ENCODE results near the gene TAS1R3. TPM values are rescaled to one million over a fixed set of nuclear protein-coding genes. Genes with fewer than 3 reads are reported as not detected.
A peak's percentile ranks its signal among the peaks of the same experiment; 100 is the strongest.

Gene TAS1R3
- total and polyA plus RNA-seq, 4 donors = 0.19 to 0.36 (median 0.33) TPM; not detected in 1

DNA sequence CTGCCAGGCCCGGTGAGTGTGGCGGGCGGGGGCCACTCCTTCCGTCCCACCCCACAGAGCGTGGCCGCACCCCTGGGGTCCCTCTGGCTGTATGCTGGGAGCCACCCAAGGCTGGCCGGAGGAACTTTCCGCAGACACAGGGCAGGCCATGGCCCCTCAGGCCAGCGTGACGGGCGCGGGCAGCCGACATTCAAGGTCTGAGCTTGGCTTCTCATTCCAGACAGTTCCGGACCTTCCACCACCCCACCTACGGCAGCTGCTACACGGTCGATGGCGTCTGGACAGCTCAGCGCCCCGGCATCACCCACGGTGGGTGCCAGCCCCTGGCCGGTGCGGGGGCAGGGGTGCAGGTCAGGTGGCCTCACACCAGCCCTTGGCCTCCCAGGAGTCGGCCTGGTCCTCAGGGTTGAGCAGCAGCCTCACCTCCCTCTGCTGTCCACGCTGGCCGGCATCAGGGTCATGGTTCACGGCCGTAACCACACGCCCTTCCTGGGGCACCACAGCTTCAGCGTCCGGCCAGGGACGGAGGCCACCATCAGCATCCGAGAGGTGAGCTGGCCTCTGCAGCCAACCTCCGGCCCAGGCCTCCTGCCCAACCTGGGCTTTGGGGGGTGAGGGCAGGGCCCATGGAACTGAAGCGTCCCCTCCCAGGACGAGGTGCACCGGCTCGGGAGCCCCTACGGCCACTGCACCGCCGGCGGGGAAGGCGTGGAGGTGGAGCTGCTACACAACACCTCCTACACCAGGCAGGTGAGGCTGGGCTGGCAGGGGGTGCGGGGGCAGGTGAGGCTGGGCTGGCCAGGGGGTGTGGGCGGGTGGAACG, 43.6 kb upstream of the TAS1R3 start:
- H3K9ac ChIP-seq (ENCODE audit: low read depth in 1 of 2, low read length in 2 of 2) = no peak overlapping the region
- H3K27me3 ChIP-seq (ENCODE audit: control insufficient read depth in 4 of 4, insufficient read depth in 4 of 4, low read length in 3 of 4) = no peaks in the 10 kb centered on the region
- DNase-seq (ENCODE audit: low spot score) = no peak
- no peaks in the 10 kb centered on the region for H3K36me3 ChIP-seq (ENCODE audit: control insufficient read depth in 4 of 4, insufficient read depth in 3 of 4, low read depth in 1 of 4, low read length in 3 of 4)
- H3K27ac ChIP-seq (ENCODE audit: low read depth in 1 of 2, low read length in 2 of 2) = no peak overlapping the region
- no peak overlapping the region for H3K4me3 ChIP-seq (ENCODE audit: low read depth in 1 of 3, low read length in 3 of 3)
- 83% methylated on average over 46 of the region's 46 CpGs for WGBS
- TF ChIP-seq NR2F2 (IDR thresholded peaks at IDR 0.05) (no peak), TAF1 (conservative IDR thresholded peaks at IDR 0.05) (no peak), EGR1 (IDR thresholded peaks at IDR 0.05; ENCODE audit: low read depth in 2 of 2) (no peak), YY1 (IDR thresholded peaks at IDR 0.05) (no peak), GABPA (IDR thresholded peaks at IDR 0.05 in 1 of 2, conservative IDR thresholded peaks at IDR 0.05 in 1 of 2) (no peak), JUND (IDR thresholded peaks at IDR 0.05) (no peak), ZBTB33 (IDR thresholded peaks at IDR 0.05) (no peak), HNF4G (IDR thresholded peaks at IDR 0.05) (no peak), FOXA1 (IDR thresholded peaks at IDR 0.05) (no peak)
- peaks cover 0 to 13% (median 7%) of the 10 kb centered on the region in 4 donors for H3K4me1 ChIP-seq (ENCODE audit: control insufficient read depth in 4 of 4, insufficient read depth in 4 of 4, low read length in 3 of 4)
- H3K9me3 ChIP-seq (ENCODE audit: control insufficient read depth in 4 of 4, low read length in 3 of 4) = no peaks in the 10 kb centered on the region

GRCh38 chr1:1290238-1290731, 40.8 kb upstream of the TAS1R3 start:
- Histone ChIP-seq H3K9ac (ENCODE audit: low read depth in 1 of 2, low read length in 2 of 2) (no peak overlapping the region), H3K4me3 (ENCODE audit: low read depth in 1 of 3, low read length in 3 of 3) (no peak overlapping the region), H3K4me1 (ENCODE audit: control insufficient read depth in 4 of 4, insufficient read depth in 4 of 4, low read length in 3 of 4) (peaks cover 0 to 13% (median 7%) of the 10 kb centered on the region in 4 donors), H3K36me3 (ENCODE audit: control insufficient read depth in 4 of 4, insufficient read depth in 3 of 4, low read depth in 1 of 4, low read length in 3 of 4) (peaks cover 0 to 9% (median under 1%) of the 10 kb centered on the region in 4 donors), H3K9me3 (ENCODE audit: control insufficient read depth in 4 of 4, low read length in 3 of 4) (no peaks in the 10 kb centered on the region), H3K27ac (ENCODE audit: low read depth in 1 of 2, low read length in 2 of 2) (no peak overlapping the region), H3K27me3 (ENCODE audit: control insufficient read depth in 4 of 4, insufficient read depth in 4 of 4, low read length in 3 of 4) (no peaks in the 10 kb centered on the region)
- TF ChIP-seq RAD21 (IDR thresholded peaks at IDR 0.05) (peak in 1 of 2 donors; percentile 86), FOXA1 (IDR thresholded peaks at IDR 0.05) (no peak), HNF4A (conservative IDR thresholded peaks at IDR 0.05) (no peak), ATF3 (IDR thresholded peaks at IDR 0.05) (no peak), MAX (IDR thresholded peaks at IDR 0.05) (no peak), CTCF (IDR thresholded peaks at IDR 0.05; ENCODE audit: low read depth, low read length, missing input control) (peak; percentile 74)
- peak; percentile 75 for DNase-seq (ENCODE audit: low spot score)
- 59% methylated on average over 15 of the region's 15 CpGs for WGBS

Measured in liver (tissue), 9 donors.